HG03066 (cell line): Measurements from ENCODE around the gene CDC26.

Experiments
- ATAC-seq: cut with Tn5 transposase; IDR thresholded peaks from one replicate; pipeline ENCODE4 v1.9.1; 2021; ENCODE audit warnings: low read depth; ENCODE audit not compliant: unreplicated experiment

CDC26 gene

GRCh38 chr9:113275157-113276131 is at the start of gene CDC26, which contains the start of gene PRPF4:
CDC26 (minus strand) TSS chr9:113275572; CDS start chr9:113272507, 3,065 bp downstream.
PRPF4 (plus strand) TSS chr9:113275658; CDS start chr9:113275744, 86 bp downstream.
- ATAC-seq: peak; percentile 99

- ATAC-seq: no peak
These were observed 47.3 kb upstream of the CDC26 start for GRCh38 chr9:113322671-113323070.

- ATAC-seq: no peak
These were observed 44.7 kb upstream of the CDC26 start for GRCh38 chr9:113320051-113320450.

- no peak for ATAC-seq
These were observed 43.7 kb upstream of the CDC26 start for GRCh38 chr9:113319054-113319453.

- ATAC-seq: no peak
These were observed 42.4 kb upstream of the CDC26 start for GRCh38 chr9:113317777-113318176.

- no peak for ATAC-seq
These were observed 40.7 kb upstream of the CDC26 start for GRCh38 chr9:113316030-113316429.

GRCh38 chr9:113315231-113315630 is 39.9 kb upstream of the CDC26 start:
- no peak for ATAC-seq

GRCh38 chr9:113313261-113313660 is 37.9 kb upstream of the CDC26 start:
- ATAC-seq: no peak

- ATAC-seq: no peak
These were observed 36.6 kb upstream of the CDC26 start for GRCh38 chr9:113311961-113312360.

- ATAC-seq: no peak
These were observed 35.2 kb upstream of the CDC26 start for GRCh38 chr9:113310538-113310937.

GRCh38 chr9:113309204-113309813 is 33.9 kb upstream of the CDC26 start:
- no peak for ATAC-seq

- ATAC-seq: no peak
These were observed 32.1 kb upstream of the CDC26 start for GRCh38 chr9:113307396-113307975.

GRCh38 chr9:113306566-113306965 is 31.2 kb upstream of the CDC26 start:
- ATAC-seq: no peak

- no peak for ATAC-seq
These were observed 27.5 kb upstream of the CDC26 start, which contains the start of gene RNF183 for GRCh38 chr9:113302792-113303418. RNF183 (minus strand) TSS chr9:113303376; CDS start chr9:113298184, 5,192 bp downstream.

- no peak for ATAC-seq
These were observed 26.2 kb upstream of the CDC26 start for GRCh38 chr9:113301548-113301947.

- no peak for ATAC-seq
These were observed 24.5 kb upstream of the CDC26 start for GRCh38 chr9:113299800-113300292.

- ATAC-seq: no peak
These were observed 23.8 kb upstream of the CDC26 start for GRCh38 chr9:113298924-113299770.

- ATAC-seq: no peak
These were observed 22.9 kb upstream of the CDC26 start for GRCh38 chr9:113298311-113298710.

GRCh38 chr9:113296796-113297558 is 21.6 kb upstream of the CDC26 start:
- no peak for ATAC-seq
